NT2/D1 (cell line): Measurements from ENCODE around the gene ANGPT4.
A peak's percentile ranks its signal among the peaks of the same experiment; 100 is the strongest.

Experiments used
- DNase-seq: peaks from one replicate; pipeline ENCODE4 v3.0.0-alpha.2; 2011; ENCODE audit warnings: low read depth, low spot score
- H3K27me3 ChIP-seq: 2 replicates; pipeline ENCODE4 v1.6.0; 2011; ENCODE audit warnings: mild to moderate bottlenecking; ENCODE audit not compliant: insufficient read length, insufficient read depth
- H3K36me3 ChIP-seq: 2 replicates; pipeline ENCODE4 v1.6.1; 2011; ENCODE audit warnings: mild to moderate bottlenecking, low read length, mixed read lengths; ENCODE audit not compliant: insufficient read depth, insufficient read length
- H3K4me1 ChIP-seq: 2 replicates; pipeline ENCODE4 v1.5.1; 2011; ENCODE audit not compliant: insufficient read depth, insufficient read length
- H3K4me3 ChIP-seq: 2 replicates; pipeline ENCODE4 v1.5.1; 2011; ENCODE audit warnings: low read depth; ENCODE audit not compliant: insufficient read length
- H3K9ac ChIP-seq: 2 replicates; pipeline ENCODE4 v1.6.0; 2011; ENCODE audit warnings: low read depth; ENCODE audit not compliant: insufficient read length
- H3K9me3 ChIP-seq: 2 replicates; pipeline ENCODE4 v1.5.1; 2011; ENCODE audit warnings: mild to moderate bottlenecking, low read length; ENCODE audit not compliant: insufficient read depth
- SUZ12 ChIP-seq: IDR thresholded peaks from 2 replicates; pipeline ENCODE4 v1.6.1; 2011; ENCODE audit not compliant: insufficient read length, insufficient read depth; ENCODE audit errors: extremely low read depth
- YY1 ChIP-seq: IDR thresholded peaks from 2 replicates; pipeline ENCODE4 v1.6.1; 2011; ENCODE audit not compliant: insufficient read length, insufficient read depth
- ZNF274 ChIP-seq: IDR thresholded peaks from 2 replicates; pipeline ENCODE4 v1.6.1; 2011; ENCODE audit warnings: mild to moderate bottlenecking, low read depth, low read length

ANGPT4 gene

DNA sequence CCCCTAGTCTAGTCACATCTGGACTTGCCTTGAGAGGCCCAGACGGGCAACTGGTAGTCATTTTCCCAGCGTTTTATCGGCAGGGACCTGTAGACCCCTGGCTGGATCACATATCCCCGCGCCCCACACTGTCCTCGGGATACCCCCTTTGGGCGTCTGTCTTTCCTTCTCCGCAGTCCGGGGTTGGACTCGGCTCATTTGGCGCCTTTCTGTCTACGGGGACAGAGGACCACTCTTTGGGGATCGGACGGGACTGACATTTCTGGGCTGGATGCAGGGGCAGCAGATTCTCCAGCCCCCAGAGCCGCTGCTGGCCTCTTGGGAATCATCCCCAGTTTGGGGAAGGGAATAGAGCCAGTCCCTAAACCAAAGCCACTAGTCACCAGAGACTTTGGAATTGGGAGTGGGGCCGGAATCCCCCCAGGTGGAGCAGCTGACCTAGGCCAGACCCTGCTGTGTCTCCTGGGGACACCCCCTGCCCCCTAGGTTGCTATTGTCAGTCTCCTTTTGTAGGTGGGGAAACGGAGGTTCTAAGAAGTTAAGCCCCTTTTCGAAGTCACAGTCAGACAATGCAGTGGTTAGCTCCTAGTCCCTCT lies 81.9 kb downstream of the ANGPT4 start:
- H3K27me3 ChIP-seq: no peaks in the 10 kb centered on the region
- no peak for TF ChIP-seq ZNF274
- TF ChIP-seq SUZ12: no peak
- no peak for TF ChIP-seq YY1
- H3K36me3 ChIP-seq: no peaks in the 10 kb centered on the region
- H3K9ac ChIP-seq: peak overlapping the region; percentile 74
- H3K4me3 ChIP-seq: peak overlapping the region; percentile 62
- no peaks in the 10 kb centered on the region for H3K4me1 ChIP-seq
- no peak for DNase-seq
- no peaks in the 10 kb centered on the region for H3K9me3 ChIP-seq

DNA sequence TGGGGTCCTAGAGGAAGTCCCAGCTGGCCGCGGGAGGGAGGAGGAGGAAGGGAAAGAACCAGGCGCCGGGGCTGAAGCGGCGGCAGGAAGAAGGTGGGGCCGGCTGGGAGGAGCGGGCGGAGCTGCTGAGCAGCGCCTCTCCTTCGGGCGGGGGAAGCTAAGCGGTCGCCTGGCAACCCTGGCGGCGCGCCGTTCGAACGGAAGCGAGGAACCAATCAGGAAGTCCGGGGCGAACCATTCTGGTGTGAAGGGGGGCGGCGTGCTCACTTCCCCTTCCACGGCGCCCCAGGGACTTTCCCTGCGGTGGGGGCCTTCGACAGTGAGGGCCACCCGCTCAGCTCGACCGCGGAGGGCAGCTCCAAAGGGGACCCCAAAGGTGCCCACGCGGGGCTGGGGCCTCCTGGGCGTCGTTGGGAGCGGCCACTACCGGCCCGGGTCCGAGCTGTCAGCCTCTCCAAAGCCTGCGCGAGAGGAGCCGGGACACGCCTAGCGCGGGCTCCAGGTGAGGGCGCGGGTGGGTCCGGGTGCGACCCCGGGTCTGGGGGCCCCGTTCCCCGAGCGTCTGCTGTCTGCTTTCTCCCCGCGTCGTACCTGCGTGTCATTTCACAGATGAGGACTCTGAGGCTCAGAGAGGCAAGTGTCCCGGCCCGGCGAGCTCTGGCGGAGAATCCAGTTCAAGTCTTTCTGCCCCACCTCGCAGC lies 82.5 kb downstream of the ANGPT4 start, which contains the start of gene FAM110A:
TSS of gene FAM110A (plus strand) at position 266 of the 701 bp plus-strand sequence. CDS start 11,090 bp downstream, outside the sequence.
- no peaks in the 10 kb centered on the region for H3K4me1 ChIP-seq
- H3K9ac ChIP-seq: peak within 1 kb of the TSS; percentile 74
- TF ChIP-seq SUZ12 (no peak), YY1 (no peak), ZNF274 (no peak)
- H3K36me3 ChIP-seq: no peaks in the 10 kb centered on the region
- DNase-seq: peak; percentile 92
- peak within 1 kb of the TSS; percentile 62 for H3K4me3 ChIP-seq
- H3K9me3 ChIP-seq: no peaks in the 10 kb centered on the region
- H3K27me3 ChIP-seq: no peaks in the 10 kb centered on the region

- Histone ChIP-seq H3K36me3 (no peaks in the 10 kb centered on the region), H3K9me3 (no peaks in the 10 kb centered on the region), H3K4me1 (no peaks in the 10 kb centered on the region), H3K27me3 (no peaks in the 10 kb centered on the region), H3K9ac (peak overlapping the region; percentile 11), H3K4me3 (no peak overlapping the region)
- TF ChIP-seq YY1 (no peak), SUZ12 (no peak), ZNF274 (no peak)
- DNase-seq: no peak
Measured at GRCh38 chr20:833121-833449, 83.0 kb downstream of the ANGPT4 start.

DNA sequence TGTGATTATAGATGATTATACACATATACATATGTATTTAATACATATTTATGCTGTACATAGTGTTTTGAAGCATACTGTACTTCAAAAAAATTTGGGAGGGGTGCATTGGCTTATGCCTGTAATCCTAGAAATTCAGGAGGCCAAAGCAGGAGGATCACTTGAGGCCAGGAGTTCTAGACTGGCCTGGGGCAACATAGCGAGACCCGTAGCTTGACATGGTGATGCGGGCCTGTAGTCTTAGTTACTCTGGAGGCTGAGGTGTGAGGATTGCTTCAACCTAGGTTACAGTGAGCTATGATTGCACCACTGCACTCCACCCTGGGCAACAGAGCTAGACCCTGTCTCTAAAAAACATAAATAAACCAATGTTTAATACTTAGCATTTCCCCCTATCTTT lies 84.2 kb downstream of the ANGPT4 start:
- TF ChIP-seq YY1: no peak
- TF ChIP-seq ZNF274: no peak
- no peak for TF ChIP-seq SUZ12
- H3K4me3 ChIP-seq: no peak overlapping the region
- H3K27me3 ChIP-seq: no peaks in the 10 kb centered on the region
- no peak for DNase-seq
- H3K9me3 ChIP-seq: no peaks in the 10 kb centered on the region
- H3K4me1 ChIP-seq: no peaks in the 10 kb centered on the region
- no peaks in the 10 kb centered on the region for H3K36me3 ChIP-seq
- no peak overlapping the region for H3K9ac ChIP-seq

DNA sequence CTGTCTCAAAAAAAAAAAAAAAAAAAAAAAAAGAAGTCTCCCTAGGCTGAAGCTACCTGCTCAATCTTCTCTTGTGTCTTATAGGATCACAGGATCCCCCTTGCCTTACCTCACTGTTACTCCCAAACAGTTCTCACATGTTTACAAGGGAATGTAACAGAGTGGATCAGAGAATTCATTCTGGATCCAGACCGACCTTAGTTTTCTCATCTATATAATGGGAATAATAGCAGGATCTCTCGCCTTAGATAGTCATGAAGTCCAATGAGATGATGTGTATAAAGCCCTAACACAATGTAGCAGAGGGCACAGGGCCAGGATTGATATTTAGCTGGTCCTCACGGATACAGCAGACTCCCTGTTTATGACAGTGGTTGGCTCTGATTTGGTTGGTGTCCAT lies 84.9 kb downstream of the ANGPT4 start:
- Histone ChIP-seq H3K4me1 (no peaks in the 10 kb centered on the region), H3K4me3 (no peak overlapping the region), H3K27me3 (no peaks in the 10 kb centered on the region), H3K36me3 (no peaks in the 10 kb centered on the region), H3K9ac (no peak overlapping the region), H3K9me3 (no peaks in the 10 kb centered on the region)
- no peak for DNase-seq
- TF ChIP-seq YY1 (no peak), SUZ12 (no peak), ZNF274 (no peak)

DNA sequence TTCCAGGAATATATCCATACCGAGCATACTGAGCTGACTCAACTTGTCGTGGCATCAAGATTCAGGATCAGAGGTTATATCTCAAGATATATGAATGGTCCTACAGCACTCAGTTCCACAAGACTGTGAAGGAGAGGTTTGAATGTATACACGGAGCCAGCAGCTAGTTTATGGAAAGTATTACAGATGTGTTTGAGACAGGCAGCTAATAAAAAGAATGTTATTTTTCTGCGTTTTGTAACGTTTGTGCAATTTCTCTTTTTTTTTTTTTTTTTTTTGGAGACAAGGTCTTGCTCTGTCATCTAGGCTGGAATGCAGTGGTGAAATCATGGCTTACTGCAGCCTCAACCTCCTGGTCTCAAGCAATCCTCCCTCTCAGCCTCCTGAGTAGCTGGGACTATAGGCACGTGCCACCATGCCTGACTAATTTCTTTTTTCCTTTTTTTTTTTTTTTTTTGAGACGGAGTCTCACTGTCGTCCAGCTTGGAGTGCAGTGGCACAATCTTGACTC lies 86.1 kb downstream of the ANGPT4 start:
- DNase-seq: no peak
- Histone ChIP-seq H3K4me1 (no peaks in the 10 kb centered on the region), H3K9ac (no peak overlapping the region), H3K27me3 (no peaks in the 10 kb centered on the region), H3K4me3 (no peak overlapping the region), H3K9me3 (no peaks in the 10 kb centered on the region; the same call in 1 of the 2 replicates), H3K36me3 (no peaks in the 10 kb centered on the region)
- TF ChIP-seq ZNF274 (no peak), YY1 (no peak), SUZ12 (no peak)

- no peak for DNase-seq
- no peaks in the 10 kb centered on the region for H3K36me3 ChIP-seq
- H3K27me3 ChIP-seq: no peaks in the 10 kb centered on the region
- no peak overlapping the region for H3K9ac ChIP-seq
- no peak for TF ChIP-seq YY1
- no peak for TF ChIP-seq ZNF274
- no peak for TF ChIP-seq SUZ12
- no peak overlapping the region for H3K4me3 ChIP-seq
- H3K4me1 ChIP-seq: no peaks in the 10 kb centered on the region
- H3K9me3 ChIP-seq: no peaks in the 10 kb centered on the region; the same call in 1 of the 2 replicates
Measured at GRCh38 chr20:829551-829950, 86.6 kb downstream of the ANGPT4 start.
